ENCODE measurements around the gene MXRA7.
A peak's percentile ranks its signal among the peaks of the same experiment; 100 is the strongest.
"Not testable (repeated sequence)": the region's sequence is repeated elsewhere in the genome, so short reads cannot be mapped to it uniquely, and the experiment has no call there.

MXRA7 gene

GRCh38 chr17:76733618-76733957 lies 22.8 kb upstream of the MXRA7 start:
- Histone ChIP-seq H3K4me3 (ENCODE audit: low read depth, low read length) (no peak overlapping the region), H3K36me3 (peaks cover 80% of the 10 kb centered on the region), H3K9me3 (ENCODE audit: severe bottlenecking) (no peaks in the 10 kb centered on the region), H3K27me3 (ENCODE audit: insufficient read depth, low read depth, severe bottlenecking) (no peaks in the 10 kb centered on the region), H3K27ac (no peak overlapping the region)
- TF ChIP-seq CTCF (IDR thresholded peaks at IDR 0.05; ENCODE audit: low read depth, low read length): no peak
- DNase-seq: no peak

- Histone ChIP-seq H3K36me3 (peaks cover 80% of the 10 kb centered on the region), H3K4me3 (ENCODE audit: low read depth, low read length) (no peak overlapping the region), H3K27ac (no peak overlapping the region), H3K27me3 (ENCODE audit: insufficient read depth, low read depth, severe bottlenecking) (no peaks in the 10 kb centered on the region), H3K9me3 (ENCODE audit: severe bottlenecking) (no peaks in the 10 kb centered on the region)
- DNase-seq: no peak
- no peak for TF ChIP-seq CTCF (IDR thresholded peaks at IDR 0.05; ENCODE audit: low read depth, low read length)
These were observed 22.2 kb upstream of the MXRA7 start for GRCh38 chr17:76732734-76733617.

- H3K27me3 ChIP-seq (ENCODE audit: insufficient read depth, low read depth, severe bottlenecking); H3K9me3 ChIP-seq (ENCODE audit: severe bottlenecking); H3K27ac ChIP-seq; H3K4me3 ChIP-seq (ENCODE audit: low read depth, low read length); DNase-seq: not testable (repeated sequence)
- H3K36me3 ChIP-seq: peaks cover 80% of the 10 kb centered on the region
These were observed 21.3 kb upstream of the MXRA7 start for GRCh38 chr17:76731800-76732733.

- peak overlapping the region; percentile 94 for H3K4me3 ChIP-seq (ENCODE audit: low read depth, low read length)
- DNase-seq: no peak
- no peak for TF ChIP-seq CTCF (IDR thresholded peaks at IDR 0.05; ENCODE audit: low read depth, low read length)
- H3K36me3 ChIP-seq: peaks cover 68% of the 10 kb centered on the region
- H3K27ac ChIP-seq: peak overlapping the region; percentile 95
- no peaks in the 10 kb centered on the region for H3K27me3 ChIP-seq (ENCODE audit: insufficient read depth, low read depth, severe bottlenecking)
- H3K9me3 ChIP-seq (ENCODE audit: severe bottlenecking): no peaks in the 10 kb centered on the region
These were observed 17.1 kb upstream of the MXRA7 start for GRCh38 chr17:76727745-76728456.

GRCh38 chr17:76726776-76727718 lies 16.3 kb upstream of the MXRA7 start, which contains the start of gene METTL23:
Gene METTL23 (plus strand): TSS chr17:76726839. CDS start chr17:76729711, 2,872 bp downstream.
- H3K27ac ChIP-seq: peak within 1 kb of the TSS; percentile 95
- H3K36me3 ChIP-seq: peaks cover 65% of the 10 kb centered on the region
- peak within 1 kb of the TSS; percentile 94 for H3K4me3 ChIP-seq (ENCODE audit: low read depth, low read length)
- TF ChIP-seq CTCF (IDR thresholded peaks at IDR 0.05; ENCODE audit: low read depth, low read length): peak; percentile 78
- H3K27me3 ChIP-seq (ENCODE audit: insufficient read depth, low read depth, severe bottlenecking): no peaks in the 10 kb centered on the region
- H3K9me3 ChIP-seq (ENCODE audit: severe bottlenecking): no peaks in the 10 kb centered on the region
- DNase-seq: peak; percentile 81

Data from WERI-Rb-1 (cell line).